SHP77 (cell line): ENCODE measurements around the gene SATB2.

ENCODE experiments used
- DNase-seq, 2 experiments: peaks; one replicate each; lab custom pipeline; 2025; lab: John Stamatoyannopoulos, UW

The SATB2 gene

GRCh38 chr2:199257261-199258224 is 200.2 kb downstream of the SATB2 start:
- no peak for DNase-seq

- DNase-seq = no peak
Observed at GRCh38 chr2:199230091-199230490, 227.6 kb downstream of the SATB2 start.

DNA sequence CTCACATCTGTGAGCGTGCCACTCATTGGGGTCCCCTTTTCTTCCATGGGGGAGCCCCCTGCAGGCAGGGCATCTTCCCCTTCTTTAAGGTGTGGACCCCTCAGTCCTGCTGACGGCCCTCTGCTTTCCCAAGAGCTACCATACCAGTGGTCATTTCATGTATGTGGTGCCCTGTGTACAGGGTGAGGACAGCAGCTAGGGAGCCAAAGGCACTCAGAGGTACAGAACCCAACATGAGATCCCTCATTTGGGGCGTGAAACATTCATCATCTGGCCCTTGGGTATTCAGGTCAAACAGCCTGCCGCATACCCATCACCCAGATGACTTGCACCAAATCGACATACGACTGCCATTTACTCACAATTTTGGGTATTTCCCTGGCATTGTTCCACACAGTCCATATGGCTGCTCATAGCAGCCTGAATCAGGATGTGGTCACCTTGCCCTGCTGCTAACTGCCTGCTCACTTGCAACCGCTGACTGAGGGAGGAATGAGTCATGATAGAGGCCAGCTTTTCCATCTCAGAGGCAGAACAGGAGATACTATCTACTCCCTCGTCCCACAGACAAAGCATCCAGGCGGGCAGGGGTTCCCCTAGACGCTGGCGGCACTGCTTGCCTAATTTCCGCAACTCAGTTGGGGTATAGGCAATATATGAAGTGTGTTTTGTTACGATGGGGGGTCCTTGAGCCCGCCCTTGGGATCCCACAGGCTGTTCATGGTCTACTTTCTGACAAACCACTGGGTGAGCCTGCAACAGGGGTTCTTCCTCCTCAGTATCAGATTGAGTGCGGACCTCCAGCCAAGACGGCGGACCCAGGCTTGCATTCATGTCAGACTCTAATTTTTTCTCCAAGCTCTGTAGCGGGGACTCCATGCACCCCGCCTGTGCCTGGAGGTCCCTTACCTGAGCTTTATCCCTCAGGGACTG is 228.6 kb downstream of the SATB2 start:
- DNase-seq = no peak

- DNase-seq = no peak
Observed at GRCh38 chr2:199223791-199224190, 233.9 kb downstream of the SATB2 start.

GRCh38 chr2:199220920-199221319 is 236.8 kb downstream of the SATB2 start:
- no peak for DNase-seq

GRCh38 chr2:199219551-199219950 is 238.2 kb downstream of the SATB2 start:
- no peak for DNase-seq
